GM10248 (cell line): Measurements from ENCODE around the gene JHY.

Source experiments
- CTCF ChIA-PET: fragments of 300-600 bp; sonication (Branson Sonifier 250); formaldehyde crosslinking; extraction: SDS; loops from one replicate; lab custom pipeline; 2021; ENCODE audit warnings: antibody characterized with exemption; lab: Yijun Ruan, JAX
- POLR2A ChIA-PET: fragments of 350-650 bp; sonication (Branson Sonifier 250); formaldehyde crosslinking; extraction: SDS; loops from one replicate; lab custom pipeline; 2020; ENCODE audit warnings: antibody characterized with exemption; lab: Yijun Ruan, JAX
- DNase-seq: peaks from one replicate; pipeline ENCODE4 v3.0.0; 2012; ENCODE audit errors: extremely low spot score
- TF ChIP-seq, protein P1 (sequence below): IDR thresholded peaks from 2 replicates; pipeline ENCODE4 v1.5.1; 2012; ENCODE audit warnings: mild to moderate bottlenecking, low read depth; ENCODE audit errors: extremely low read depth, missing control alignments, control extremely low read depth

JHY gene

DNA sequence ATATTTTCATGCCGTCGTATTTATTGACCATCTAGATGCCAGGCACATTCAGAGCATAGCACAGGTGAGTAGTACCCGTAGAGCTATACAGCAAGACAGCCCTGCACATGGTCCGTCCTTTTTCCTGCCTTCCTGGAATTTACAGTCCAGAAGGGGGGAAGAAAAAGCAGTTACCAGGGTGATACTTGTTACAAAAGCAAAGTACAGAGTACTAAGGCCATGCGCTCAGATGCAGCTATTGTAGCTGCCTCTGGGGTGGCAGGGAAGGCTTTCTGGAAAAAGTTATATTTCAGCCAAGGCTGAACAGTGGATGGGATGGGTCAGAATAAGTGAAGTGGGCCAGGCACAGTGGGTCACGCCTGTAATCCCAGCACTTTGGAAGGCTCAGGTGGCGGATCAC is 36.2 kb downstream of the JHY start:
- ChIA-PET POLR2A (no interaction called here), CTCF (interaction anchor here (1.6 to 2.2 kb wide), 2 partner anchors 35 to 102 kb away, joined by 3 to 6 read pairs; no protein-coding TSS in a partner anchor)
- TF ChIP-seq, protein P1, sequence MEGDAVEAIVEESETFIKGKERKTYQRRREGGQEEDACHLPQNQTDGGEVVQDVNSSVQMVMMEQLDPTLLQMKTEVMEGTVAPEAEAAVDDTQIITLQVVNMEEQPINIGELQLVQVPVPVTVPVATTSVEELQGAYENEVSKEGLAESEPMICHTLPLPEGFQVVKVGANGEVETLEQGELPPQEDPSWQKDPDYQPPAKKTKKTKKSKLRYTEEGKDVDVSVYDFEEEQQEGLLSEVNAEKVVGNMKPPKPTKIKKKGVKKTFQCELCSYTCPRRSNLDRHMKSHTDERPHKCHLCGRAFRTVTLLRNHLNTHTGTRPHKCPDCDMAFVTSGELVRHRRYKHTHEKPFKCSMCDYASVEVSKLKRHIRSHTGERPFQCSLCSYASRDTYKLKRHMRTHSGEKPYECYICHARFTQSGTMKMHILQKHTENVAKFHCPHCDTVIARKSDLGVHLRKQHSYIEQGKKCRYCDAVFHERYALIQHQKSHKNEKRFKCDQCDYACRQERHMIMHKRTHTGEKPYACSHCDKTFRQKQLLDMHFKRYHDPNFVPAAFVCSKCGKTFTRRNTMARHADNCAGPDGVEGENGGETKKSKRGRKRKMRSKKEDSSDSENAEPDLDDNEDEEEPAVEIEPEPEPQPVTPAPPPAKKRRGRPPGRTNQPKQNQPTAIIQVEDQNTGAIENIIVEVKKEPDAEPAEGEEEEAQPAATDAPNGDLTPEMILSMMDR = no peak
- DNase-seq = no peak

- TF ChIP-seq, protein P1 = no peak
- no peak for DNase-seq
- POLR2A ChIA-PET = no interaction called here
- CTCF ChIA-PET = interaction anchor here (1.2 to 2.3 kb wide), 5 partner anchors 13 to 340 kb away, joined by 3 to 7 read pairs (median 4); no protein-coding TSS in a partner anchor
Observed at GRCh38 chr11:122920579-122920978, 38.0 kb downstream of the JHY start.

DNA sequence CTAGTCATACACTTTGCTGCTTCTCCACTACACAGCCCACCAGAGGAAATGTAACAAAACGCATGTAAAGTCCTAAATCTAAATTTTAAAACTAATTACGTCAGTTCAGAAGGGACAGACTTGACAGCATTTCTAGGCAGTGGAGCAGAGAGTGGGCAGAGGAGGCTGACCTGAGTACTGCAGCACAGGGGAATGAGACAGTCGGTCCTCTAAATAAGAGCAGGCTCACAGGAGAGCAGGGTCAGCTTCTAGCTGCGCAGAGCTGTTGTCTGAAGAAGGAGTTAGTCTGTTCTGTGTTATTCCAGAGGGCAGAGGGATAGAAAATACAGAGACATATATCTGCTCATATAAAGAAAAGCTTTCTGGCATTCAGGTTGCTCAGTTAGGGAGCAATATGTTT is 40.3 kb downstream of the JHY start:
- no peak for DNase-seq
- TF ChIP-seq, protein P1 = no peak
- ChIA-PET CTCF (interaction anchor here (1.1 kb wide), 1 partner anchor 98 kb away, joined by 3 read pairs; no protein-coding TSS in a partner anchor), POLR2A (no interaction called here)

- CTCF ChIA-PET = interaction anchor here (1.1 kb wide), 1 partner anchor 98 kb away, joined by 3 read pairs; no protein-coding TSS in a partner anchor
- DNase-seq = no peak
- TF ChIP-seq, protein P1 = no peak
- POLR2A ChIA-PET = no interaction called here
Observed at GRCh38 chr11:122923302-122923701, 40.7 kb downstream of the JHY start.

DNA sequence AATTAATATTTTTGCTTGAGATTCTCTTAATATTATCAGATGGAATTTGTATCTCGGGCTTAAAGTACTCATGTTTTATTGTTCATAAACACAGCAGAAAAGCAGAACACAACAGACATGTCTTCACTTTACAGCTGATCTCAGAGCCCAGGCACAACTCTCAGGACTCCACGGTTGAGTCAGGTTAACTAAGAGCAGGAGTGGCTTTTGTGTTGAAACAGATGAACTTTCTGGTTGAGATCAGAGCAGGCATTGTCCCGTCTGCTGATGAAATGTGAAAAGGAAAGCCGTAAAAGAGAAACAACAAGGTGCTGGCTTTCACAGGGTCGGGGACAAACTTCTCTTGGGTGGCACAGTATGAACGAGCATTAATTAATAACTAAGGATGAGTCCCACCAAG is 49.0 kb downstream of the JHY start:
- CTCF ChIA-PET = no interaction called here
- POLR2A ChIA-PET = no interaction called here
- DNase-seq = no peak
- TF ChIP-seq, protein P1 = no peak

DNA sequence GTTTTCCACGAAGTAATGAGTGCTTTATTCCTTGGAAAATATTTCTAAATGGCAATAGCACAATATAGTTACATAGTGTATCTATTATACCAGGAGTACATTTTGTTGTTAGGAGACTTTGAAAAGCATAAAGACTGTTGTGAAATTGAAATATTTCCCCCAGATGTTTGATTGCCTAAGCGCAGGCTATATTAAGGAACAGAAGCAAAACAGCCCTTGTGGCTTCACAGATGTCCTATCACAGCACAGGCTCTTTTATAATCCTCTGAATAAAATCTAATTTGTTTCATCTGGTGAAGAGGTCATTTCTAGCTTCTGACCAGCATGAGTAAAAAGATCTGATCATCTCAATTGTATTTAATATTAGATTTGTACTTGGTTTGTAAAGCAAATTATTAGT is 50.9 kb downstream of the JHY start:
- ChIA-PET CTCF (interaction anchor here (1.1 to 2.0 kb wide), 6 partner anchors 12 to 90 kb away, joined by 3 to 7 read pairs (median 4); no protein-coding TSS in a partner anchor), POLR2A (no interaction called here)
- TF ChIP-seq, protein P1 = no peak
- no peak for DNase-seq
